AG08396 (cell line): ENCODE measurements around the gene TBPL2.
A peak's percentile ranks its signal among the peaks of the same experiment; 100 is the strongest.
"Not testable (repeated sequence)": the region's sequence is repeated elsewhere in the genome, so short reads cannot be mapped to it uniquely, and the experiment has no call there.

Experiments used
- DNase-seq: peaks from one replicate; pipeline ENCODE4 v3.0.0; 2012; ENCODE audit warnings: low spot score, mixed read lengths

Gene TBPL2

DNA sequence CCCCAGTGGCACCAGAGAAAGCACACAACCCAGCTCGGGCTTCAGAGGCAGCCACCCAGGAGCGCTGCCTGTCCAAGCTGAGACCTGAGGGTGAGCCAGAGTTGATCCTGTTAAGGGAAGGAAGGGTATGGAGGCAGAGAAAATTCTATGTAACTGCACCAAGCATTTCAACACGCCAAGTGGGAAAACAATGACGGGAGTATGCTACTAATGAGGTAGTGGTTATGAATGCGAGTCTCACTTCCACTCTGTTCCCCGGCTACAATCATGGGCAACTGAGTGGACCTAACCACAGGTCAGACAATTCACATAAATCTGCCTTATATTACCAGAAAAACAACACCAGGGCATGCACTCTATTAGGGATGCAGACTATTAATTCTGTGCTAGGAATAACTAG lies 38.7 kb downstream of the TBPL2 start:
- DNase-seq: no peak

DNA sequence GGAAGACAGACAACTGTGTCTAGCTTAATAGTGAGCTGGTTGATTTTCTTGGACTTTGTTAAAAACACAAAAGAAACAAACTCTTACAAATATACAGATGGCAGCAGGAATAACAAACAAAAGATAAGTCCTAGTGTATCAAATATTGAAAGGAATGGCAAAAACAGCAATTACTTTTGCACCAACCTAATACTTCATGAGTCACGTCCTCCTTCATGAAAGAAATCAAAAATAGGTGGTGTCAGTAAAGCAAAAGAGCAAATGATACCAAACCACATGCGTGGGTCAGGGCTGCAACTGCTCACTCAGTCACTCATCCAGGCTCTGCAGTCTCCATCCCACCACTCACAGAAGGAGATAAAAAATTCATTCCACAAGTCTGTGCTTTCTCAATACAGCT lies 40.6 kb downstream of the TBPL2 start:
- DNase-seq: no peak

DNA sequence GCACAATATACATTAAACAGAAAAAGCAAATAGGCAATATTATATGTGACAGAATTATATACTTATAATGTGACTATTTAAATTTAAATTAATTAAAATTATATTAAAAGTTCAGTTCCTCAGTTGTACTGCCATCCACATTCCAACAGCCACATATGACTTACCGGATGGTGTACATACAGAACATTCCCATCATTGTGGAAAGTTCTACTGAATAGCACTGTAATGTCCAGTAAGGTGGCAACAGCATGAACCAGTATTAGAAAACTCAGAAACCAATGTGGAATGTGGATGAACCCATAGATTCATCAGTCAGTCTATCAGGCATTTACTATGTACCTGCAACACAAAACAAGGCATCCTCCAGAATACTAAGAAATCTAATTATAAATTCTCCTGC lies 41.2 kb downstream of the TBPL2 start:
- no peak for DNase-seq

DNA sequence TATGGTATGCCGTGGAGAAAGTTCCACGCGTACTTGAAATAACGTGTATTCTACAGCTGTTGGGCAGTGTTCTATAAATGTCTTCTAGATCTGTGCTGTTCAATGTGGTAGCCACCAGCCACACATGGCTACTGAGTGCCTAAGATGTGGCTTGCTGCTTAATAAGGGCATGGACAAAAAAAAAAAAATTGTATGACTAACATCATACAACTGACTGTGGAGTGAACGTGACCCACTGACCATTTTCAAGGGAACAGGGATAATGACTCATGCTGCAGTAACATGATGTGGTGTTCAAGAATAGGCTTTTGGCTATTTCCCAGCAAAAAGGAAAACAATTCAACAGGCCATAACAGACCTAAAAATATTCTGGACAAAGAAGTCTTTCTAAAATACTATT lies 41.7 kb downstream of the TBPL2 start:
- DNase-seq: peak; percentile 69

DNA sequence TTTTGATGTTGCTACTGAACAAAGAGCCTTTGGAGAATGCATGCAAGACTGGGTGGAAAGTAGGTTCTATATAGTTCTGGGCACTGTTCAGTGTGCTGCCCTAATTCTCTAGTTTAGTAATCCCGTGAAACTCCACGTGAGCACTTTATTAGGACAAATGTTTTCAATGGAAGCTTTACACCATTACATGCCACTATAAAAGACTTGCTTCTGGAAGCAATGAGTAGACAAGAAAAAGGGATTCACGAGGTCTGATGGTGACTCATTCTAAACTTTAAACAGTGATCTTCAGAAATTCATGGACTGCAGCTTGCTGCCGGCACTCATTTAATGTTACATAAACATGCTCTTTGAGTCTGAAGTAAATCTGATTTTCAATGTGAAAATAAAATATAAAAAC lies 51.1 kb downstream of the TBPL2 start:
- peak; percentile 41 for DNase-seq

DNA sequence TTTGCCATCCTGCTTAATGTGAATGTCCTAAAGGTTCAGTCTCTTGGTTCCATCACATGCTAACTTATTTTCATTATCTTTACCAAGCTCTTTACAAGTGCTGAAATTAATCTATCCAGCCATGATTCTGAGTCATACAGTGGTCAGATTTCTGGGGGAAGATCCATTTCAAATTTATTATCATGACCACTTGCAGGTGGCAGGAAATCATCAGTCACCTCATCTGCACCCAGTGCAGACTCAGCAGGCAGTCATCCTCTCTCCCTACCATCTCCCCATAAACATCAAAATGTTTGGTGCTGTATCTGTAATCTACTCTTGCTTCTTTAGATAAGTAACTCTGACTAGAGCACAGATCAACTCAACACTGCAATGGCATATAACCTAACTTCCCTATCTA lies 52.3 kb downstream of the TBPL2 start:
- no peak for DNase-seq

DNA sequence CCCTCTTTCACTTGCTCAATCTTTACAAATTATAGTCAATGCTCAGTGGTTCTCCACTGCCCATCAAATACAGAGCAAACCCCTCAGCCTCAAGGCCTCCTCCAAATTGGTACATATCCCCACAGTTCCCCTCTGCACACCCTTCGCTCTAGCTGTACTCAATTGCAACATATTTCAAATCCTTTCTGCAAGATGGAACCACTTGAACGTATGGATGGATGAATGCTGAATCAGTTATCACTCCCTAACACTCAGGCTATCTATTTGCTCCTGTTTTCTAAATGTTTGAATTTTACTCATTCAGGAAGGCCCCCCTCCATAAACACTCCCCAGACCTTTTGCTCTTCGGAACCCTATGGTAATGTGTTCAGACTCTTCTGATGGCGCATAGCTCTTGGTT lies 53.3 kb downstream of the TBPL2 start:
- no peak for DNase-seq

DNA sequence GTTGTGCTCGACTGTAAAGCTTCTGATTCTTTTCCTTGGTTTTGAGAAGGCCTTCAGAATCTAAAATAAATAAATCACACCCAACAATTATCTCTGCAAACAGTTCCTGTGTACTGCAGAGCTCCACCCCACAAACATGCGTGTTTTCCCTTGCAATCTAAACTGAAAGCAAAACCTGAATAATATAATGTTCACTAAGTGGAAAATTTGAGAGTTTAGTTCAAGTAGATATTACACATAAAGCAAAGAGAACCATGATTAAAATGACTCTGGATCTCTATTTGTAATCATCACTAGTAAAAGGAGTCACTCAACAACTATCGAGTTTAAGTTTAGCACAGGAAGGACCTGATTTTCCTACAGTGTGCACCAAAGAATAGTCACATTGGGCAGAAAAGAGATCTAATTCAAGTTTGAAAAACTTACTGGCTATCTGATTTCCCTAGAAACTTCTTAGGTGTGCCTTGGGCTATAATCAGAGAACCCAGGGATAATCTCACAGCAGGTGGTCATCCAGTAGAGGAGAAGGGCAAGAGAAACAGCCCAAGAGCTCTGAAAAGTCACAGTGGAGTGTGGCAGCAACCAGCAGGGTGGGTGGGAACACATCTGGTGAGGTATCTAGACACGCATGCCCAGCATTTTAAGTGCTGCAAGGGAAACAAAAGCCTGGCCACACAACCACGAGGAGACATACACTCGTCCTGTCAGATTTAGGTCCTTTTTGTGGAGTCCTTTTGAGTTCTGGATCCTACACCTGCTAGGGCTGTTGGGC lies 54.2 kb downstream of the TBPL2 start:
- DNase-seq: no peak

DNA sequence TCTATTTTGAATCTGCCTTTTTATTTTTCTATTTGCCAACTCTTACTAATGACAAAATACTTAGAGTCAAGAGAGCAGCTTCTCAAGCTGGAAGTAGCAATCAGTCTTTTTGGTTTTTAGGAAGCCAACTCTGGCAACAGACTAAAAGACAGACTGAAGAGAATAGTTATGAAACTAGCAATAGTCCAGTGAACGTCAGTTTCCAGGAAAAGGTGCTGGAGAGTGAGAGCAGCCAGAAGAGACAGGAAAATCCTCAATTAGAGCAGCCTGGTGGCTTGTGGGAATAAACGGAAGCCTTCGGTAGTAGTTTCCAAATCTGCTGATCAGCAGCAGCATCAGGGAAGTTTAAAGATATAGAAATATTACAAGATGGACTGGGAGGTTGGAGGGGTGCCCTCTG lies 55.9 kb downstream of the TBPL2 start:
- DNase-seq: no peak

DNA sequence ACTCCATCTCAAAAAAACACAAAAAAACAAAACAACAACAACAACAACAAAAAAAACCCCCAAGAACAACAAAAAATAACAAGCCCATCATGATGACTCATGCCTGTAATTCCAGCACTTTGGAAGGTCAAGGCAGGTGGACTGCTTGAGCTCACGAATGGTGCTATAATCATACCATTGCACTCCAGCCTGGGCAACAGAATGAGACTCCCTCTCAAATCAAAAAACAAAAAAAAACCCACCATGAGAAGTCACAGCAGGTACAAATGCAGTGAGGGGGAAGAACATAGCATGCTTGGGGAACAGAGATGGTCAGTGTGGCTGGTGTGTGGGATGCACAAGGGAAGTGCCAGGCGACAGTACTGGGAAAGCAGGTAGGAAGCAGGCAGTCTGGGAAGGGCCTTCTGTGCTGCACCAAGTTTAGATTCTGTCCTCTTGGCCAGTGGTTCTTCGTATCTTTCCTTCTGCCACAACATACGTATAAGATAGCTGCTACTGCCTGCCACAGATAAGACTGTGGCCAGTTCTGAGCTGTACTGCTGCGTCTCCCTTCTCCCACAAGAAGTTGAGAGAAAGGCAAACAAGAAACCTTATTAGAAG lies 56.8 kb downstream of the TBPL2 start:
- no peak for DNase-seq

DNA sequence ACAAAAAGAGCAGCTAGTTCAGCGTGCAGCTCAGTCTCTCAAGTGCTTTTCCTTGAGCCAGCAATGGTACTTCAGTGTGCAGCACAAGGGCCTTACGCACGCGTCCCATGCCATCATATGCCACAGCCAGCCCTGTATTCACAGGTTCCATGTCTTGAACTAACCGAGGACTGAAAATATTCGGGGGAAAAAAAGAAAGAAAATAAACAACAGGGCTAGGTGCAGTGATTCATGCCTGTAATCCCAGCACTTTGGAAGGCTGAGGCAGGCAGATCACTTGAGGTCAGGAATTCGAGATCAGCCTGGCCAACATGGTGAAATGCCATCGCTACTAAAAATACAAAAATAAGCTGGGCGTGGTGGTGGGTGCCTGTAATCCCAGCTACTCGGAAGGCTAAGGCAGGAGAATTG lies 57.4 kb downstream of the TBPL2 start:
- not testable (repeated sequence) for DNase-seq

DNA sequence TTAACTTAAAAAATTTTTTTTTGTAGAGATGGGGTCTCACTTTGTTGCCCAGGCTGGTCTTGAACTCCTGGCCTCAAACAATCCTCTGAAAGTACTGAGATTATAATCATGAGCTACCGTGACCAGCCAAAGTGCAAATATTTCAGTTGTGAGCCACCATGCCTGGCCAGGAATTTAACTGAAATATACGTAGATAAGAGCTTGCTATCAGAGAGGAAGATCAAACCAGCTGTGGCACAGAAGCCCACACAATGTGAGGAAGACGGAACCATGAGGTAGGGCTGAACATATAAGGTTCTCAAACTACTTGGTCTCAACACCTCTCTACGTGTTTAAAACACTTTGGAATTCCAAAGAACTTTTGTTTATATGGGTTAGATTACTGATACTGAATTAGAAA lies 57.9 kb downstream of the TBPL2 start:
- DNase-seq: no peak

DNA sequence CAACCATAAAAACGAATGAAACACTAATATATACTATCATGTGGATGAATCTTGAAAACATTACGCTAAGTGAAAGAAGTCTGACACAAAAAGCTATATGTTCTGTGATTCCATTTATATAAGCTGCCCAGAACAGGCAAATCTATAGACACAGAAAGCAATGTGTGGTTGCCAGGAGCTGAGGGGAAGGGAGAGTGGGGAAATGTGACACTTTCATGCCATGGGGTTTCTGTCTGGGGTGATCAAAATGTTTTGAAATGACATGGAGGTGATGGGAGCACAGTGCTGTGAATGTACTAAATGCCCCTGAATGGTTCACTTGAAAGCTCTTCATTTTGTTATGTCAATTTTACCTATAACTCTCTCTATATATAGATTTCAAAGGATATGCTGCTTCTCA lies 58.9 kb downstream of the TBPL2 start:
- no peak for DNase-seq

DNA sequence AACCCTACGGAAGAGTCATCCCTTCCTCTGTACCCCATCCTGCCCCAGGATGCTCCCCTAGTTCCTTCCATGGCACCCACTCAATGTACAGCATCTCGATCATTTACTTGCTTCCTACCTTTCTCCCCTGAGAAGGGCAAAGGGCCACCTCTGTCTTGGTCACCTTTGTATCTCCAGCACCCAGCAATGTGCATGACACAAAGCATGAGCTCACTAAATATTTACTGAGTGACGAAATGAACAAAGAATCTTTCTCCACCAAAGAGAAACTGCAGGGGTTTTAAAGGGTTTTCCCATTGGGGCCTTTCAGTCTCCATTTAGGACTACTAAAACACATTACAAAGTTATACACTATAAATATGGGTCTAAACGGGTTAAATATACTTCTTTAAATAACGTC lies 59.4 kb downstream of the TBPL2 start:
- DNase-seq: no peak

DNA sequence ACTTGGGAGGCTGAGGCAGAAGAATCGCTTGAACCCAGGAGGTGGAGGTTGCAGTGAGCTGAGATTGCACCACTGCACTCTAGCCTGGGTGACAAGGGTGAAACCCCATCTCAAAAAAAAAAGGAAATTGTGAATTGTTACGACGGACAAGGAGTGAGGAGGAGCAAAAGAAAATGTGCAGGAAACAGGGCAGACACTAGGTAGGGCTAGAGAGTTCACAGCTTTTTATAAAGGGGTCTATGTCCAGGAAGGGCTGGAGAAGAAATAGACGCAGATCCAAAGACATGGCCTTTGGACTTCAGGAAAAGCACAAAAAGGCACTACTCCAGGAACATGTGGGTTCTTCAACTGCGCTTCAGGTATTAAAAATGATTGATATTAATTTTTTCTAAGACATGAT lies 63.2 kb downstream of the TBPL2 start:
- no peak for DNase-seq

DNA sequence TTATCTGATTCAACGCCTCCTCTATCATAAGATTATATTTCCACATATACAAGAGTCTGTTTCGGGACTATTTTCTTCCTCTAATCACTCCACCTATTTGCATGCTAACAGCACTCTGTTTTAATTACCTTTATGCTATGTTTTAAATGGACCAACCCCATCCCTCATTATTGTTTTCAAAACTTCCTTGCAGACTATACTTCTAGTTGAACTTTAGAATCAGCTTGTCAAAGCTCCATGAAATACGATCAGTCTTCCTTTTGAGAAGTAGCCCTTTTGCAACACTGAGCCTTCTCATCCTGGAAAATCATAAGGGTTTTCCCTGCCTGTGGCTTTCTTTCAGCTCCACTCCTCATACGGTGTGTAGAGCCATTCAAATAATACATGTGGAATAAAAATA lies 65.6 kb downstream of the TBPL2 start:
- DNase-seq: no peak

DNA sequence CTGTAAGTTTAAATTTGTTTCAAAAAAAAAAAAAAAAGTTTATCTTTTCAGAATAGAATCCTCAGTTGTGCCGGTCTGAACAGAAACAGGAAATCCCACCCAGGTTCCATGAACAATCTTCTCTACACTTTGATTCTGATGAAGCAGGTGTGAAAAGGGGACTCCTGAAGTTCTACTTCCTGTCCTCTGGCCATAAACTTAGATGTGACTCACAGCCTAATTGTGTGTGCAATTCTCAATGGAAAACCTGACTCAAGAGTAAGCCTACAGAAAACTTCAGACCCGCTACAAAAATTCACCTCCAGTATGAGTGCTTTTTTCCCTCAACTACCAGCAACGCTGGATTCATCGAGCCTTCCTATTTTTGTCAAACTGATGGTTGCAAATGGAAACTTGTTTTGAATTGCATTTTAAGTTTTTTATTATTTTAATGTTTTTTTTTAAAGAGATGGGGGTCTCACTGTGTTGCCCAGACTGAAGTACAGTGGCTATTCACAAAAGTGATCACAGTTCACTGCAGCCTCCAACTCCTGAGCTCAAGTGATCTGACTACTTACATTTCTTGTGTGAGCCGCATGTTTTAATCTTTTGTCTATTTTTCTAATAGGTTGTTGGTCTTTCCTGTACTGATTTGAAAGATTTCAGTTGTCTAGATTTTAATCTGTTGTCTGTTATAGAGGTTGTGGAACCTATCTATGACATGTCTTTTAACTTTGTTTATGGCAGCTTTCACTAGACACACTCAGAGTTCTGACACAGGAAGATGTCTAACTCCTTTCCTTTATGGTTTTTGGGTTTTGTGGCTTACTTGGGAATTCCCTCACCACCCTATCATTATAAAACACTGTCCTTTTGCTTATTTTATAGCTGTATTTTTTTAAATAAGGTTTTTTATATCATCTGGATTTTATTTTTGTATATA lies 66.4 kb downstream of the TBPL2 start:
- no peak for DNase-seq

DNA sequence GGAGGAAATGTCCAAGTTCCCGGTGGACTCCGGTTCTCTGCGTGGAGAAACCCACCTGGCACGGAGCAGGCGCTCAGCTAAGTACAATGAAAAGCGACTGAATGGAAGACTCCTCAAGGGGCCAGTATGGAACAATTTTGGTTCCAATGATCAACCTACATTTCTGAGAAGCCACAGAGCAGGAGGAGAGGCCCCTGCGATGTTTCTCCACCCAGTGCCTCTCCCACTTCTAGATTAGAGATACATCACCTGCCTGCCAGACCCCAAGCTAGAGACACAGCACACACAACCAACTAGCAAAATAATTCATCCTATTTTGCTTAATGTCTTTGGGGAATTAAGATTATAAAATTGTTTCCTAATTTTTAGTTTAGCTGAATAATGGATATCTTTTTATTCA lies 67.6 kb downstream of the TBPL2 start:
- DNase-seq: no peak

DNA sequence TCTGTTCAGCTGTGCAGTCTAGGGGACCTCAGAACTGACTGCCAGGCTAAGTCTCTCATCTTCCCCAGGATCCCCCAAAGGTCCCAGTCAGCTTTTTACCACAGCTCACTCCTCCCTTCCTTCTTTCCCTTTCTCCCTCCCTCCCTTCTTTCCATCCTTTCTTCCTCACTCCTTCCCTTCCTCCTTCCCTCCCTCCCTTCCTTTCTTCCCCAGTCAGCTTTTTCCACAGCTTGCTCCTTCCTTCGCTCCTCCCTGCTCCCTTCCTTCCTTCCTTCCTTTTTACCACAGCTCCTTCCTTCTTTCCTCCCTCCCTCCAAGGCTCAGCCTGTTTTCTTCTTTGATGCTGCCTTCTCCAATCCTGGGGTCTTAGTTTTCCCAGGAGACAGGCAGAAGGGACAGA lies 68.0 kb downstream of the TBPL2 start:
- DNase-seq: no peak

DNA sequence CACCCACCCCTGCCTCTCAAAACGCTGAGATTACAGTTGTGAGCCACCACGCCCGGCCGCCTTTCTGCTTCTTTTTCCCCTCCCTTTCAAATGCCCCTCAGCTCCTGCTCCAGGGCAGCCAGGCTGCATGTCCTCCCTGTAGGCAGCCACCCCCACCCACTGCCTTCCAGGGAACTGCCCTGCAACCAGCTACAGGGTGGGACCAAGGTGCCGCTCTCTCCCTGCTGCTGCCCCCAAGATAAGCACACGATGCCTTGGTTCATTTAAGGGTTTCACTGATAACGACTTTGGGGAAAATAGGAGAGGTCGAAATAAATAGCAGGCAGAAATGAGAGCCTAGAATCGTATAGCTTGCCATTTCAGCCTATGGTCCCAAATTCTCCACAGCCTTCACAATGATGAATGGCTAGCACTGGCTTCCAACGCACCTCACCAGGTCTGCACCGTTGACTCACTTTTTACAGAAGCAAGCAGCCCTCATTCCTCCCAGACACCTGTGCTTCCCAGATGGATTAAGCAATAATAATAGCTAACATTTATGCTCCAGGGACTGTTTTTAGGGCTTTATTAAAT lies 69.4 kb downstream of the TBPL2 start:
- DNase-seq: no peak

DNA sequence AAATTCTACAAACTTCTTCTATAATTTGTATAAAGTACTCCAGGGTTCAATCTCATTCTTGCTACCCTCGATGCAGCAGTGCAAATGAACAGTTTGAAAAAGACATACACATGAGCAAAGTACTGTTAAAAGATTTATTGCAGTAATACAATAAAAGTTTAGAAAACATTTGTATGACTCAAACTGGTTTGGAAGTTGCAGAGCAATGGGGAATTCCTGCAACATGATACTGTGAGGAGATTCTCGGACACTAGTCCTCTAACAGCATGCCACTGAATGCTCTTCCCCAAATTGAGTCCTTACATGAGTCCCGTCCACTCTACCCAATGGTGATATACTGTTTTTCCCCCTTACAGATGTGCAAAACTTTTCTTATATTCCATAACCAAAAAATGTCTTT lies 74.1 kb downstream of the TBPL2 start:
- DNase-seq: peak; percentile 28
